Coronary artery (tissue), 2 donors: ENCODE data around the gene FMN1.

Experiments used
- DNase-seq: peaks from one replicate; pipeline ENCODE4 v3.0.0-alpha.2; 2017; ENCODE audit warnings: low spot score
- H3K27ac ChIP-seq, 2 donors: fragments of 200-600 bp; sonication (generic); one replicate each; pipeline ENCODE4 v1.5.1; 2016 to 2019
- H3K4me3 ChIP-seq: fragments of 200-600 bp; sonication (generic); 2 replicates; pipeline ENCODE4 v1.5.1; 2016; ENCODE audit warnings: mild to moderate bottlenecking, moderate library complexity
- CTCF ChIP-seq: fragments of 200-600 bp; sonication (generic); IDR thresholded peaks from one replicate; pipeline ENCODE4 v1.5.1; 2019; ENCODE audit warnings: antibody characterized with exemption

The FMN1 gene

GRCh38 chr15:33194704-33195670 is at the start of gene FMN1:
Gene FMN1 (minus strand): TSS chr15:33194714. CDS start chr15:33154914, 39,800 bp downstream.
- Histone ChIP-seq H3K27ac (no peak within 1 kb of the TSS), H3K4me3 (peak within 1 kb of the TSS; percentile 68)
- no peak for TF ChIP-seq CTCF
- peak; percentile 81 for DNase-seq

GRCh38 chr15:33243869-33244268 is 49.4 kb upstream of the FMN1 start:
- Histone ChIP-seq H3K4me3 (no peak overlapping the region), H3K27ac (no peak overlapping the region)
- no peak for TF ChIP-seq CTCF
- no peak for DNase-seq

GRCh38 chr15:33243393-33243792 is 48.9 kb upstream of the FMN1 start:
- DNase-seq: no peak
- Histone ChIP-seq H3K4me3 (no peak overlapping the region), H3K27ac (no peak overlapping the region)
- no peak for TF ChIP-seq CTCF

GRCh38 chr15:33242669-33243191 is 48.2 kb upstream of the FMN1 start:
- Histone ChIP-seq H3K27ac (no peak overlapping the region), H3K4me3 (no peak overlapping the region)
- DNase-seq: no peak
- no peak for TF ChIP-seq CTCF

- no peak for TF ChIP-seq CTCF
- DNase-seq: no peak
- Histone ChIP-seq H3K4me3 (no peak overlapping the region), H3K27ac (no peak overlapping the region)
These were observed 47.7 kb upstream of the FMN1 start for GRCh38 chr15:33242165-33242564.

- DNase-seq: no peak
- H3K27ac ChIP-seq: no peak overlapping the region
- H3K4me3 ChIP-seq: no peak overlapping the region
- no peak for TF ChIP-seq CTCF
These were observed 42.5 kb upstream of the FMN1 start for GRCh38 chr15:33236841-33237509.
